Measurements from ENCODE around the gene TPX2.

Gene TPX2

GRCh38 chr20:31835554-31835953 is 96.5 kb downstream of the TPX2 start:
- Histone ChIP-seq H3K9ac (ENCODE audit: low read depth, low read length) (no peak overlapping the region), H3K4me1 (ENCODE audit: insufficient read depth, low read length) (no peaks in the 10 kb centered on the region), H3K27me3 (ENCODE audit: insufficient read depth, low read length) (no peaks in the 10 kb centered on the region), H3K9me3 (ENCODE audit: insufficient read depth, low read depth, low read length) (no peaks in the 10 kb centered on the region), H3K4me3 (ENCODE audit: low read length) (no peak overlapping the region), H3K27ac (ENCODE audit: low read length) (no peak overlapping the region), H3K36me3 (ENCODE audit: insufficient read depth, low read depth, low read length) (no peaks in the 10 kb centered on the region)

GRCh38 chr20:31835977-31836852 is 97.1 kb downstream of the TPX2 start:
- Histone ChIP-seq H3K9me3 (ENCODE audit: insufficient read depth, low read depth, low read length) (no peaks in the 10 kb centered on the region), H3K4me3 (ENCODE audit: low read length) (no peak overlapping the region), H3K27ac (ENCODE audit: low read length) (no peak overlapping the region), H3K4me1 (ENCODE audit: insufficient read depth, low read length) (no peaks in the 10 kb centered on the region), H3K9ac (ENCODE audit: low read depth, low read length) (no peak overlapping the region), H3K27me3 (ENCODE audit: insufficient read depth, low read length) (no peaks in the 10 kb centered on the region), H3K36me3 (ENCODE audit: insufficient read depth, low read depth, low read length) (no peaks in the 10 kb centered on the region)

- Histone ChIP-seq H3K4me3 (ENCODE audit: low read length) (no peak overlapping the region), H3K27me3 (ENCODE audit: insufficient read depth, low read length) (no peaks in the 10 kb centered on the region), H3K4me1 (ENCODE audit: insufficient read depth, low read length) (no peaks in the 10 kb centered on the region; the same call in 1 of the 2 replicates)
These were observed 97.9 kb downstream of the TPX2 start for GRCh38 chr20:31836853-31837608.

GRCh38 chr20:31837896-31838397 is 98.9 kb downstream of the TPX2 start:
- Histone ChIP-seq H3K4me1 (ENCODE audit: insufficient read depth, low read length) (peaks cover 7% of the 10 kb centered on the region; the same call in 1 of the 2 replicates), H3K36me3 (ENCODE audit: insufficient read depth, low read depth, low read length) (no peaks in the 10 kb centered on the region), H3K27me3 (ENCODE audit: insufficient read depth, low read length) (no peaks in the 10 kb centered on the region), H3K9ac (ENCODE audit: low read depth, low read length) (no peak overlapping the region; the same call in 1 of the 2 replicates), H3K9me3 (ENCODE audit: insufficient read depth, low read depth, low read length) (no peaks in the 10 kb centered on the region), H3K4me3 (ENCODE audit: low read length) (no peak overlapping the region), H3K27ac (ENCODE audit: low read length) (no peak overlapping the region)

More at GRCh38 chr20:31836853-31837608, 97.9 kb downstream of the TPX2 start:
- no peaks in the 10 kb centered on the region for H3K36me3 ChIP-seq (ENCODE audit: insufficient read depth, low read depth, low read length)
- H3K27ac ChIP-seq (ENCODE audit: low read length) = no peak overlapping the region
- H3K9me3 ChIP-seq (ENCODE audit: insufficient read depth, low read depth, low read length) = no peaks in the 10 kb centered on the region
- H3K9ac ChIP-seq (ENCODE audit: low read depth, low read length) = no peak overlapping the region

GRCh38 chr20:31838646-31839292 is 99.7 kb downstream of the TPX2 start:
- H3K27me3 ChIP-seq (ENCODE audit: insufficient read depth, low read length) = no peaks in the 10 kb centered on the region
- H3K36me3 ChIP-seq (ENCODE audit: insufficient read depth, low read depth, low read length) = no peaks in the 10 kb centered on the region
- H3K9me3 ChIP-seq (ENCODE audit: insufficient read depth, low read depth, low read length) = no peaks in the 10 kb centered on the region
- no peak overlapping the region for H3K4me3 ChIP-seq (ENCODE audit: low read length)
- H3K27ac ChIP-seq (ENCODE audit: low read length) = no peak overlapping the region
- no peak overlapping the region for H3K9ac ChIP-seq (ENCODE audit: low read depth, low read length)
- peaks cover 7% of the 10 kb centered on the region; the same call in 1 of the 2 replicates for H3K4me1 ChIP-seq (ENCODE audit: insufficient read depth, low read length)

GRCh38 chr20:31839782-31840487 is 100.8 kb downstream of the TPX2 start:
- Histone ChIP-seq H3K27me3 (ENCODE audit: insufficient read depth, low read length) (no peaks in the 10 kb centered on the region), H3K4me3 (ENCODE audit: low read length) (no peak overlapping the region), H3K27ac (ENCODE audit: low read length) (no peak overlapping the region), H3K4me1 (ENCODE audit: insufficient read depth, low read length) (peaks cover 7% of the 10 kb centered on the region; the same call in 1 of the 2 replicates), H3K9ac (ENCODE audit: low read depth, low read length) (no peak overlapping the region), H3K9me3 (ENCODE audit: insufficient read depth, low read depth, low read length) (no peaks in the 10 kb centered on the region), H3K36me3 (ENCODE audit: insufficient read depth, low read depth, low read length) (no peaks in the 10 kb centered on the region)

- Histone ChIP-seq H3K4me1 (ENCODE audit: insufficient read depth, low read length) (peaks cover 7% of the 10 kb centered on the region; the same call in 1 of the 2 replicates), H3K27me3 (ENCODE audit: insufficient read depth, low read length) (no peaks in the 10 kb centered on the region), H3K27ac (ENCODE audit: low read length) (no peak overlapping the region), H3K9ac (ENCODE audit: low read depth, low read length) (no peak overlapping the region), H3K4me3 (ENCODE audit: low read length) (no peak overlapping the region), H3K36me3 (ENCODE audit: insufficient read depth, low read depth, low read length) (no peaks in the 10 kb centered on the region), H3K9me3 (ENCODE audit: insufficient read depth, low read depth, low read length) (no peaks in the 10 kb centered on the region)
These were observed 102.1 kb downstream of the TPX2 start for GRCh38 chr20:31840906-31841816.

- H3K27ac ChIP-seq (ENCODE audit: low read length) = no peak overlapping the region
- H3K36me3 ChIP-seq (ENCODE audit: insufficient read depth, low read depth, low read length) = no peaks in the 10 kb centered on the region
- H3K9me3 ChIP-seq (ENCODE audit: insufficient read depth, low read depth, low read length) = no peaks in the 10 kb centered on the region
- no peak overlapping the region for H3K4me3 ChIP-seq (ENCODE audit: low read length)
- H3K4me1 ChIP-seq (ENCODE audit: insufficient read depth, low read length) = peaks cover 7% of the 10 kb centered on the region; the same call in 1 of the 2 replicates
- H3K27me3 ChIP-seq (ENCODE audit: insufficient read depth, low read length) = no peaks in the 10 kb centered on the region
- no peak overlapping the region for H3K9ac ChIP-seq (ENCODE audit: low read depth, low read length)
These were observed 102.8 kb downstream of the TPX2 start for GRCh38 chr20:31841928-31842327.

- Histone ChIP-seq H3K9me3 (ENCODE audit: insufficient read depth, low read depth, low read length) (no peaks in the 10 kb centered on the region), H3K27me3 (ENCODE audit: insufficient read depth, low read length) (no peaks in the 10 kb centered on the region; the same call in 1 of the 2 replicates), H3K4me3 (ENCODE audit: low read length) (no peak overlapping the region; the same call in 1 of the 2 replicates), H3K36me3 (ENCODE audit: insufficient read depth, low read depth, low read length) (no peaks in the 10 kb centered on the region), H3K9ac (ENCODE audit: low read depth, low read length) (peak overlapping the region; percentile 15; the same call in 1 of the 2 replicates), H3K27ac (ENCODE audit: low read length) (no peak overlapping the region), H3K4me1 (ENCODE audit: insufficient read depth, low read length) (peaks cover 7% of the 10 kb centered on the region; the same call in 1 of the 2 replicates)
These were observed 103.5 kb downstream of the TPX2 start for GRCh38 chr20:31842471-31843157.

GRCh38 chr20:31843288-31843687 is 104.2 kb downstream of the TPX2 start:
- Histone ChIP-seq H3K9ac (ENCODE audit: low read depth, low read length) (no peak overlapping the region), H3K4me1 (ENCODE audit: insufficient read depth, low read length) (peaks cover 7% of the 10 kb centered on the region; the same call in 1 of the 2 replicates), H3K36me3 (ENCODE audit: insufficient read depth, low read depth, low read length) (no peaks in the 10 kb centered on the region), H3K27ac (ENCODE audit: low read length) (no peak overlapping the region), H3K4me3 (ENCODE audit: low read length) (no peak overlapping the region), H3K27me3 (ENCODE audit: insufficient read depth, low read length) (no peaks in the 10 kb centered on the region; the same call in 1 of the 2 replicates), H3K9me3 (ENCODE audit: insufficient read depth, low read depth, low read length) (no peaks in the 10 kb centered on the region)
